A549 (cell line): ENCODE results near the gene IFNA4. TPM values are rescaled to one million over a fixed set of nuclear protein-coding genes. Genes with fewer than 3 reads are reported as not detected.

Source experiments
- polyA plus RNA-seq, 4 experiments: library from polyadenylated mRNA; depleted of rRNA in 3 of 4; stranded (reverse); fragments of >200 nt; fragmentation: RNase III in 1 of 4; extraction: RNeasy Plus Mini Kit Qiagen cat#74134 plus additional on column Dnase treatment in 1 of 4; gene quantifications; 2 replicates in 3 of 4; 3 replicates in 1 of 4; pipeline ENCODE4 v1.2.3, GENCODE V29; 2011 to 2017
- small RNA-seq, 6 experiments: library from RNA; depleted of rRNA; stranded (forward); fragments of <200 nt; gene quantifications; one replicate each; pipeline ENCODE3, GENCODE V24; 2012

The IFNA4 gene
- polyA plus RNA-seq, 2 of the 4 experiments (the other 2 are of a cell fraction) = not detected

Small RNA genes lying within 50 kb of the gene (small RNA-seq; reads per million reads assigned to genes)
- 0 reads per million in 6 experiments for gene RF00019

Other genes starting within 250 kb of the IFNA4 start
- gene HACD4, start 155.9 kb downstream of the IFNA4 start, polyA plus RNA-seq (2011; rRNA removed) = 4.1 and 4.4 TPM in 2 replicates
- gene HACD4, start 155.9 kb downstream of the IFNA4 start, polyA plus RNA-seq (2017; fragmentation: RNase III; extraction: RNeasy Plus Mini Kit Qiagen cat#74134 plus additional on column Dnase treatment) = 1.4 to 1.8 TPM (median 1.5 TPM) in 3 replicates
- gene IFNB1, start 109.6 kb downstream of the IFNA4 start, polyA plus RNA-seq (2011; rRNA removed) = not detected in 2 replicates
- not detected in 3 replicates for gene IFNB1, start 109.6 kb downstream of the IFNA4 start, polyA plus RNA-seq (2017; fragmentation: RNase III; extraction: RNeasy Plus Mini Kit Qiagen cat#74134 plus additional on column Dnase treatment)
- not detected in 2 replicates for gene IFNW1, start 45.8 kb downstream of the IFNA4 start, polyA plus RNA-seq (2011; rRNA removed)
- gene IFNW1, start 45.8 kb downstream of the IFNA4 start, polyA plus RNA-seq (2017; fragmentation: RNase III; extraction: RNeasy Plus Mini Kit Qiagen cat#74134 plus additional on column Dnase treatment) = not detected in 3 replicates
- gene IFNA21, start 20.9 kb downstream of the IFNA4 start, polyA plus RNA-seq (2011; rRNA removed) = not detected in 2 replicates
- not detected in 3 replicates for gene IFNA21, start 20.9 kb downstream of the IFNA4 start, polyA plus RNA-seq (2017; fragmentation: RNase III; extraction: RNeasy Plus Mini Kit Qiagen cat#74134 plus additional on column Dnase treatment)
- not detected in 2 replicates for gene IFNA7, start 14.6 kb upstream of the IFNA4 start, polyA plus RNA-seq (2011; rRNA removed)
- not detected in 3 replicates for gene IFNA7, start 14.6 kb upstream of the IFNA4 start, polyA plus RNA-seq (2017; fragmentation: RNase III; extraction: RNeasy Plus Mini Kit Qiagen cat#74134 plus additional on column Dnase treatment)
- gene IFNA10, start 19.6 kb upstream of the IFNA4 start, polyA plus RNA-seq (2011; rRNA removed) = not detected in 2 replicates
- gene IFNA10, start 19.6 kb upstream of the IFNA4 start, polyA plus RNA-seq (2017; fragmentation: RNase III; extraction: RNeasy Plus Mini Kit Qiagen cat#74134 plus additional on column Dnase treatment) = not detected in 3 replicates
- gene IFNA16, start 29.7 kb upstream of the IFNA4 start, polyA plus RNA-seq (2011; rRNA removed) = not detected in 2 replicates
- gene IFNA16, start 29.7 kb upstream of the IFNA4 start, polyA plus RNA-seq (2017; fragmentation: RNase III; extraction: RNeasy Plus Mini Kit Qiagen cat#74134 plus additional on column Dnase treatment) = not detected in 3 replicates
- gene IFNA17, start 40.6 kb upstream of the IFNA4 start, polyA plus RNA-seq (2011; rRNA removed) = not detected in 2 replicates
- not detected in 3 replicates for gene IFNA17, start 40.6 kb upstream of the IFNA4 start, polyA plus RNA-seq (2017; fragmentation: RNase III; extraction: RNeasy Plus Mini Kit Qiagen cat#74134 plus additional on column Dnase treatment)
- gene IFNA14, start 52.4 kb upstream of the IFNA4 start, polyA plus RNA-seq (2011; rRNA removed) = not detected in 2 replicates
- not detected in 3 replicates for gene IFNA14, start 52.4 kb upstream of the IFNA4 start, polyA plus RNA-seq (2017; fragmentation: RNase III; extraction: RNeasy Plus Mini Kit Qiagen cat#74134 plus additional on column Dnase treatment)
- not detected in 2 replicates for gene IFNA5, start 117.7 kb upstream of the IFNA4 start, polyA plus RNA-seq (2011; rRNA removed)
- not detected in 3 replicates for gene IFNA5, start 117.7 kb upstream of the IFNA4 start, polyA plus RNA-seq (2017; fragmentation: RNase III; extraction: RNeasy Plus Mini Kit Qiagen cat#74134 plus additional on column Dnase treatment)
- 25.3 and 27.4 TPM in 2 replicates for gene KLHL9, start 147.8 kb upstream of the IFNA4 start, polyA plus RNA-seq (2011; rRNA removed)
- gene KLHL9, start 147.8 kb upstream of the IFNA4 start, polyA plus RNA-seq (2017; fragmentation: RNase III; extraction: RNeasy Plus Mini Kit Qiagen cat#74134 plus additional on column Dnase treatment) = 17.8 to 19.5 TPM (median 18.6 TPM) in 3 replicates
- gene IFNA6, start 163.3 kb upstream of the IFNA4 start, polyA plus RNA-seq (2011; rRNA removed) = not detected in 2 replicates
- not detected in 3 replicates for gene IFNA6, start 163.3 kb upstream of the IFNA4 start, polyA plus RNA-seq (2017; fragmentation: RNase III; extraction: RNeasy Plus Mini Kit Qiagen cat#74134 plus additional on column Dnase treatment)
- not detected in 2 replicates for gene IFNA13, start 180.5 kb upstream of the IFNA4 start, polyA plus RNA-seq (2011; rRNA removed)
- not detected in 3 replicates for gene IFNA13, start 180.5 kb upstream of the IFNA4 start, polyA plus RNA-seq (2017; fragmentation: RNase III; extraction: RNeasy Plus Mini Kit Qiagen cat#74134 plus additional on column Dnase treatment)
- not detected in 2 replicates for gene IFNA2, start 197.8 kb upstream of the IFNA4 start, polyA plus RNA-seq (2011; rRNA removed)
- not detected in 3 replicates for gene IFNA2, start 197.8 kb upstream of the IFNA4 start, polyA plus RNA-seq (2017; fragmentation: RNase III; extraction: RNeasy Plus Mini Kit Qiagen cat#74134 plus additional on column Dnase treatment)
- not detected in 2 replicates for gene IFNA8, start 221.5 kb upstream of the IFNA4 start, polyA plus RNA-seq (2011; rRNA removed)
- gene IFNA8, start 221.5 kb upstream of the IFNA4 start, polyA plus RNA-seq (2017; fragmentation: RNase III; extraction: RNeasy Plus Mini Kit Qiagen cat#74134 plus additional on column Dnase treatment) = not detected in 3 replicates